Stimulated activated naive CD8-positive, alpha-beta T cell treated with anti-CD3 and anti-CD28 coated beads, Interleukin-15, amount 100 ng/mL, for 72 hours (primary cell): ENCODE measurements around the gene DAB2IP.
A peak's percentile ranks its signal among the peaks of the same experiment; 100 is the strongest.

Experiments
- ATAC-seq: fragments of 150-1000 bp; cut with Tn5 transposase; 2 replicates; pipeline ENCODE4 v1.10.0; 2021; ENCODE audit warnings: mild to moderate bottlenecking, moderate library complexity
- DNase-seq, 2 donors: peaks; one replicate each; pipeline ENCODE4 v3.0.0; 2021 to 2022
- H3K27ac Mint-ChIP-seq, 2 donors: one replicate each; pipeline ENCODE4 v1.8.0; 2022; ENCODE audit warnings: mild to moderate bottlenecking in 2 of 2, mixed read lengths in 2 of 2, moderate library complexity in 2 of 2
- H3K27me3 Mint-ChIP-seq: one replicate; pipeline ENCODE4 v1.8.0; 2022; ENCODE audit warnings: mixed read lengths
- H3K4me1 Mint-ChIP-seq: one replicate; pipeline ENCODE4 v1.8.0; 2022; ENCODE audit warnings: mild to moderate bottlenecking, mixed read lengths
- H3K4me3 Mint-ChIP-seq, 2 donors: one replicate each; pipeline ENCODE4 v1.8.0; 2022; ENCODE audit warnings: mild to moderate bottlenecking in 2 of 2, mixed read lengths in 2 of 2, moderate library complexity in 1 of 2
- H3K9me3 Mint-ChIP-seq, 2 donors: one replicate each; pipeline ENCODE4 v1.8.0; 2022; ENCODE audit warnings: mixed read lengths in 2 of 2

DAB2IP gene

DNA sequence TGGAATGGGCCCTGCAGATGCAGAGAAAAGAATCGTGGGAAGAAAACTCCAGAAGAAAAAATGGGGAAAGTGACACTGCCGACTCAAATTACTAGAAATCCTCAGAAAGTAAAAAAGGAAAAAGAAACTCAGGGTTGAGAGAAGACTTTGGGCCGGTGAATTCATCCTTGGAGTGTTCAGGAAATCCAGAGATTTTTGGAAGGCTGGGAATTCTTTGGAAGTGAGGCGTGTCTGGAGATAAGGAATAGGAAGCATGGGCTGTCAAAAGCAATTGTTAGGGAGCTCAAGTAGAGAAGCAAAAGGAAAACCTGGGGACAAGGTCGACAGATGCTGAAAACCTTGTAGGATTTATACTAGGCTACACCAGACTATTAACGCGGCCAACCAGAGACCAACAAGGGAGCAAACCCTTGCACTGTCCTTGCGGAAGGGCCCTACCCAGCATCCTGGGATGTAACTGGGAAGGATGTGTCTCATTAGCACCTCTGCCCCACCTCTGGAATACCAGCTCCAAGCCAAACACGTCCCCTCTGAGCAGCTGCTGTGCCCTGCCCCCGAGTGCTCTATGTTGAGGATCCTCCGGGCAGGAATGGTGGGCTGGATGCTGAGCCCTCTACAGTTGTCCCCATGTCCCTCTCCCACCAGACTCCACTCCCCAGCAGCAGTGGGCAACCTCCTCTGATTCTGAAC is 11.6 kb downstream of the DAB2IP start:
- DNase-seq (no peak), ATAC-seq (no peak)
- Mint-ChIP-seq H3K4me3 (no peak overlapping the region), H3K27ac (no peak overlapping the region), H3K9me3 (no peaks in the 10 kb centered on the region), H3K4me1 (no peaks in the 10 kb centered on the region), H3K27me3 (peaks cover 35% of the 10 kb centered on the region)

DNA sequence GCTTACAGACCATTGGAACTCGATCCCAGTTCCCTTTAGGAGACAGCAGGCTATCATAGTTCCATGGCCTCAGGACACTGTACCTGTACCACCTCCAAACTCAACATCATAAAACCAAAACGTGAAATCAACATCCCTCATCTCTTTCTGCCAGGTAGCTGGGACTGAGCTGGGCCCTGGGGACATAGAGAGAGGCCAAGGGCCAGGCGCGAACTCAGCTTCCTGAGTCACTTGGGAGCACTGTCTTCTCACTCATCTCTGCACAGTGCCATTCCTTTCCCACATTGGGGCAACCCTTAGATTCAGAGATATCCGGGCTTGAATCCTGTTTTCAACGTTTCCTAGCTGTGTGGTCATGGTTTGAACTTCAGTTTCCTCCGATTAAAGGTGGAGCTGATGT is 12.2 kb downstream of the DAB2IP start:
- H3K9me3 Mint-ChIP-seq: no peaks in the 10 kb centered on the region
- H3K4me1 Mint-ChIP-seq: no peaks in the 10 kb centered on the region
- peaks cover 33% of the 10 kb centered on the region for H3K27me3 Mint-ChIP-seq
- no peak overlapping the region for H3K27ac Mint-ChIP-seq
- no peak for DNase-seq
- no peak for ATAC-seq
- no peak overlapping the region for H3K4me3 Mint-ChIP-seq

DNA sequence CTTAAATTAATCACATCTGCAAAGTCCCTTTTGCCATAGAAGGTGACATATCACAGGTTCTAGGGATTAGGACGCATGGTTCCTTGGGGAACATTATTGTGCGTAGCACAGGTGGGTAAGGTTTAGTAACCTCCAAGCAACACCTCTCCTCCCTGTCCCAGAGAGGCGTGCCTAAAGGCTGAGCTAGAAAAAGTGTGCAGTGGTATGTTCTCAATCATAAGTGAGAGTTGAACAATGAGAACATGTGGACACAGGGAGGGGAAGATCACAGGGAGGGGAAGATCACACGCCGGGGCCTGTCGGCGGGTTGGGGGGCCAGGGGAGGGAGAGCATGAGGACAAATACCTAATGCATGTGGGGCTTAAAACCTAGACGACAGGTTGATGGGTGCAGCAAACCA is 14.9 kb downstream of the DAB2IP start:
- Mint-ChIP-seq H3K27ac (no peak overlapping the region), H3K4me3 (no peak overlapping the region), H3K4me1 (no peaks in the 10 kb centered on the region), H3K27me3 (peaks cover 23% of the 10 kb centered on the region), H3K9me3 (no peaks in the 10 kb centered on the region)
- DNase-seq (no peak), ATAC-seq (no peak)

DNA sequence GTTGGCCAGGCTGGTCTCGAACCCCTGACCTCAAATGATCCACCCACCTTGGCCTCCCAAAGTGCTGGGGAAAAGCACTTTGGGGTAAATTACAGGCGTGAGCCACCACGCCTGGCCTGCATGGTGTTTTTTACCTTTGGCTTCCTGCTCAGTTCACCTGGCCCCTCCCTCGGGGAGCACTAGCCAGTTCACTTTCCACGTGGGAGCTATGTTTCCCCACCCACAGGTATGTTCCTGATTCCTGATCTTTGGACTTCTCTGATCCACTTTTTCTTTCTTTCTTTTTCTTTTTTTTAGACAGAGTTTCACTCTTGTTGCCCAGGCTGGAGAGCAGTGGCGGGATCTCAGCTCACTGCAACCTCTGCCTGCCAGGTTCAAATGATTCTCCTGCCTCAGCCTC is 15.8 kb downstream of the DAB2IP start:
- Mint-ChIP-seq H3K27me3 (peaks cover 23% of the 10 kb centered on the region), H3K4me1 (no peaks in the 10 kb centered on the region), H3K27ac (no peak overlapping the region)

DNA sequence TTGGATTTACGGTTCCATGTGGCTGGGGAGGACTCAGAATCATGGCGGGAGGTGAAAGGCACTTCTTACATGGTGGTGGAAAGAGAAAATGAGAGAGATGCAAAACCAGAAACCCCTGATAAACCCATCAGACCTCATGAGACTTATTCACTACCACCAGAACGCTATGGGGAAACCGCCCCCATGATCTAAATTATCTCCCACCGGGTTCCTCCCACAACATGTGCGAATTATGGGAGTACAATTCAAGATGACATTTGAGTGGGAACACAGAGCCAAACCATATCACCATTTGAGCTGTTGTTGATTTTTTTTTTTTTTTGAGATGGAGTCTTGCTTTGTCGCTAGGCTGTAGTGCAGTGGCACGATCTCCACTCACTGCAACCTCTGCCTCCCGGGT is 16.5 kb downstream of the DAB2IP start:
- ATAC-seq (no peak), DNase-seq (no peak)
- no peak overlapping the region for H3K27ac Mint-ChIP-seq
- H3K4me1 Mint-ChIP-seq: no peaks in the 10 kb centered on the region
- H3K9me3 Mint-ChIP-seq: no peaks in the 10 kb centered on the region
- H3K27me3 Mint-ChIP-seq: peaks cover 23% of the 10 kb centered on the region
- H3K4me3 Mint-ChIP-seq: no peak overlapping the region

More for the DNA sequence above, 15.8 kb downstream of the DAB2IP start:
- Mint-ChIP-seq H3K4me3 (no peak overlapping the region), H3K9me3 (no peaks in the 10 kb centered on the region)
- DNase-seq (no peak), ATAC-seq (no peak)

DNA sequence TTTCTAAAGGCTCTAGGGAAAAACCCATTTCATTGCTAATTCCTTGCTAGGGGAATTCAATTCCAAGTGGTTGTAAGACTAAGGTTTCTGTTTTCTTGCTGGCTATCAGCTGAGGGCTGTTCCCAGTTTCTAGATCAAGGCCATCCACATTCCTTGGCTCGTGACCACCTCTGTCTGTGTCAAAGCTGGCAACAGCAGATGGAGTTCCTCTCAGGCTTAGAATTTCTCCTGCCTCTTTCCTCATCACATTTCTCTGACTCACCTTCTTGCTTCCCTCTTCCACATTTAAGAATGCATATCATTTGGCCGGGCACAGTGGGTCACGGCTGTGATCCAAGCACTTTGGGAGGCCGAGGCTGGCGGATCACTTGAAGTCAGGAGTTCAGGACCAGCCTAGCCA is 19.0 kb downstream of the DAB2IP start:
- Mint-ChIP-seq H3K27ac (no peak overlapping the region), H3K9me3 (no peaks in the 10 kb centered on the region), H3K27me3 (peaks cover 9% of the 10 kb centered on the region), H3K4me3 (no peak overlapping the region), H3K4me1 (no peaks in the 10 kb centered on the region)
- DNase-seq: no peak
- ATAC-seq: no peak

DNA sequence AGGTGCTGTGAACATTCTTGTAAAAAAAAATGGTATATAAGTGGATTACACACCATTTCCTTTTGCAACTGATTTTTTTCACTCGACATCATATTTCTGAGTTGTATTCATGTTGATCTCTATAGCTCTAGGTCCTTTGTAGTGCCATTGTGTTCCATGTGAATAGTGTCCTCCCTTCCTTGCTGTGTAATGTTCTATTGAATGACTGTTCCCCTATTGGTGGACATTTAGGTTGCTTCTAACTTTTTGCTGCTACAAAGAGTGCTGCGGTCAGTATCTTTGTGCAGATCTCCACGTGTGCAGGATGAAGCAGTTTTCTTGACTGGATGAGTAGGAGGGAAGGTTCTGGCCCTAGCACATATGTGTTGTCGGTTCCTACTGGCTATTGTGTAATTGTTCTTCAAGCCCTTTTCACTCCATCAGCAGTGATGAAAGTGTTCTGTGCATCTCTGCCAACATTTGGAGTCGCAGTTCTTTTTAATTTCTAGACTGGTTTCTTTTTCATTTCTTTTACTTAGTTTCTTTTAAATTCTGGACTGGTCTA is 20.2 kb downstream of the DAB2IP start:
- no peaks in the 10 kb centered on the region for H3K9me3 Mint-ChIP-seq
- H3K27me3 Mint-ChIP-seq: peaks cover 9% of the 10 kb centered on the region
- no peak overlapping the region for H3K4me3 Mint-ChIP-seq
- no peak for ATAC-seq
- no peak overlapping the region for H3K27ac Mint-ChIP-seq
- no peaks in the 10 kb centered on the region for H3K4me1 Mint-ChIP-seq
- no peak for DNase-seq

DNA sequence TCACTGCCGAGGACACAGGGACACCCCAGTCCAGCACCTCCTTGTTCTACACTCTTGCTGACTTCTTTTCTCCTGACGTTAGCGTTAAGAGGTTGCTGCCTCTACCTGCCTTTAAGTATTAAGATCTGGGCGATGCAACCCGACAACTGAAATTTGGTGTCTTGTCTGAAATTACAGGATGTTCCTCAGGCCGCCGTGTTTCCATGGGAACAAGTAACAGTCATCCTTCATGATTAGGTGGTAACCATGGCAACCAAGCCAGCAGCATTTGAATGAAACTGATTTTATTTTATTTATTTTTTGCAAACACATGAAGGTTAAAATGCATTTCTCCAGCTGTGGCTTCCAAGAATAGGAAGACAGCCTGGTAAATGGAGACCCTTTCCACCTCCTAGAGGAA is 20.8 kb downstream of the DAB2IP start:
- no peak overlapping the region for H3K4me3 Mint-ChIP-seq
- no peak overlapping the region for H3K27ac Mint-ChIP-seq
- no peaks in the 10 kb centered on the region for H3K9me3 Mint-ChIP-seq
- ATAC-seq: no peak
- DNase-seq: no peak
- H3K27me3 Mint-ChIP-seq: peaks cover 9% of the 10 kb centered on the region
- no peaks in the 10 kb centered on the region for H3K4me1 Mint-ChIP-seq

DNA sequence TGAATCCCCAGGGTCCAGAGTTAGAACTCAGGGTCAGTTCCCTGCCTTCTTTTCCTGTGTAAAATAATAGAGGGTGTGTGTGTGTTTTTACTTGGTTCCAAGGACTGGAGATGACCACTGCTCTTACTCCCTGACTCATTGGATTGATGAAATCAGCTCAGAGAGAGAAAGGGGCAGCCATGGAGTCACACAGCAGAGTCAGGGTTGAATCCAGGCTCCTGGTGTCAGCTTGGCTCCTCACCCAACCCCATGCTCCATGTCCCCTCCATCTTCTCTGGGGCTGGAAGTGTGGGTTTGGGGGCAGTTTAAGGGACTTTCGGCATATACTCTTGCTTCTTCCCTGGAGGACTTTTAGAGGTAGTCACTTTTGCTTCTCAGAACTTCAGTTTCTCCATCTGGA is 21.6 kb downstream of the DAB2IP start:
- H3K9me3 Mint-ChIP-seq: no peaks in the 10 kb centered on the region
- H3K27ac Mint-ChIP-seq: no peak overlapping the region
- DNase-seq (no peak), ATAC-seq (no peak)
- peaks cover 9% of the 10 kb centered on the region for H3K27me3 Mint-ChIP-seq
- H3K4me3 Mint-ChIP-seq: no peak overlapping the region
- H3K4me1 Mint-ChIP-seq: no peaks in the 10 kb centered on the region

DNA sequence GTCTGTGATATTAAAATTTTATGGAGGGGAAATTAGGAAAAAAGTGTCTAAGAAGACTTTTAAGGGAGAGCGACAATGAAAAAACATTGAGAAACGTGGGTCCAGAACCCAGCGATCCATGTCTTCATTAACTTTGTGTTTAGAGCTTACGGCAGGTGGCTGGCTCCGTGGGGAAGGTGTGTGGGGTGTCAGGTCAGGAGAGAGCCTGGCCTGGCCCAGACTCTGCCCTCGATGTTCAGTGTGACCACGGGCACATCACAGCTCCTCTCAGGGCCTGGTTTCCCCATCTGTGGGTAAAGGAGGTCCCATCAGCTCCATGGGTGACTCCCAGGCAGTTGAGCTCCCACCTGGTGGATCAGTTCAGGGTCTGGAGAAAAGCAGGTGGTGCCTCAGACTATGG is 22.1 kb downstream of the DAB2IP start:
- Mint-ChIP-seq H3K4me3 (no peak overlapping the region), H3K27me3 (peaks cover 9% of the 10 kb centered on the region), H3K4me1 (no peaks in the 10 kb centered on the region), H3K27ac (peak overlapping the region in 1 of 2 donors; percentile 6), H3K9me3 (no peaks in the 10 kb centered on the region)
- no peak for DNase-seq
- ATAC-seq: no peak

DNA sequence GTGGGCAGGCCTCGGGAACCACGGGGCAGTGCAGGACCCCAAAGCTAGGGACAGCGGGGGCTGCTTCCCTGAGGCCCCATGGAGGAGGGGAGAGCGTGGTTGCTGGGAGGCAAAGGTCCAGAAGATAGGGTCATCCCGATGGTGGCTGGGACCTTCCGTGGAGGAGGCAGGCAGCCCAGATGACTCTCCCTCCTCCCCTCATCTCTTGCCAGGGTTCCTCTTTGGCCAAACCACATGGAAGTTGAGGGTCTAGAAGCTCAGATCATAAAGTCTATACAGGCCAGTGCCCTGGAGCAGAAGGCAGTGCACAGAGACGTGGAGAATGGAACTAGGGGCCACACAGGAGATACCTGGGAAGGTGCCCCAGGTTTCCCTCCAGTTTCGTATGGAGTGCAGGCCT is 22.6 kb downstream of the DAB2IP start:
- no peaks in the 10 kb centered on the region for H3K9me3 Mint-ChIP-seq
- peaks cover 9% of the 10 kb centered on the region for H3K27me3 Mint-ChIP-seq
- H3K4me1 Mint-ChIP-seq: no peaks in the 10 kb centered on the region
- ATAC-seq: no peak
- H3K4me3 Mint-ChIP-seq: no peak overlapping the region
- H3K27ac Mint-ChIP-seq: no peak overlapping the region
- no peak for DNase-seq

DNA sequence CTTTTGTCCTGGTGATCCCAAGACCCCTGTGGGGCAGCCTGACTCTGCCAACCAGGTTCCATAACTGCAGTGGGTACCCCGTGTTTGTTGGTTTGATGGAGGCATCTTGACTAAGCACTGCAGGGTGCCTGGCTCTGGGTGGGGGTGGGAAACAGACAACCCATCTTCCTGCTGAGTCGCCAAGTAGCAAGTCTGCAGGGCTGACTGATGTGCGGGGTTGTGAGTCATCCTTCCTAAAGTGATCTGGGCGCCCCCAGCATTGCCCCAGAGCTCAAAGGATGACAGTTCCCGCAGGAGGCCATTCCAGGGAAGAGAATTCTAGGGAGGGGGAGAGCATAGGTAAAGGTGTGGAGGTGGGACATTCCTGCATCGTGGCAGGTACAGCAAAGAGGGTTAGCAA is 23.5 kb downstream of the DAB2IP start:
- no peaks in the 10 kb centered on the region for H3K4me1 Mint-ChIP-seq

DNA sequence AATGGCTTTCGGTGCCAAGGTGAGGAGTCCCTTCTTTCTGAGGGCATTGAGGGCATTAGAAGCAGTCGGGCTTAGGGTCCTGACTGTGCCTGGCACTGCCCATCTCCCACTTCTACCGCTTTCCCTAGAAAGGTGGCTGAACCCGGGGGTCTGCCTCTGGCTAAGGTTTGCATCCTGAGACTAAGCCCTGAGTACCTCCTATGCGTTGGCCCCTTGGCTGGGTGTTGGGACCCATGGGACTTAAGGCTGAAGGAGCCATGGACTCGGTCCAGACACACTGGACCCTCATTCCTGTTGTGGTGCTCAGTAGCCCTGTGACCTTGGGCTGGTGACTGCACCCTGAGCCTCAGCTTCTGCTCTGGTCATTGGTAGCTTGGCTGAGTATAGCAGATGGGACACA is 23.9 kb downstream of the DAB2IP start:
- peaks cover under 1% of the 10 kb centered on the region for H3K27me3 Mint-ChIP-seq
- no peaks in the 10 kb centered on the region for H3K9me3 Mint-ChIP-seq
- ATAC-seq: peak; percentile 29
- no peak for DNase-seq
- no peaks in the 10 kb centered on the region for H3K4me1 Mint-ChIP-seq
- peak overlapping the region in 1 of 2 donors; percentile 3 for H3K27ac Mint-ChIP-seq
- no peak overlapping the region for H3K4me3 Mint-ChIP-seq

More for the DNA sequence above, 23.5 kb downstream of the DAB2IP start:
- H3K4me3 Mint-ChIP-seq: no peak overlapping the region
- DNase-seq (no peak), ATAC-seq (no peak)
- H3K27me3 Mint-ChIP-seq: peaks cover 4% of the 10 kb centered on the region
- H3K9me3 Mint-ChIP-seq: no peaks in the 10 kb centered on the region
- no peak overlapping the region for H3K27ac Mint-ChIP-seq

DNA sequence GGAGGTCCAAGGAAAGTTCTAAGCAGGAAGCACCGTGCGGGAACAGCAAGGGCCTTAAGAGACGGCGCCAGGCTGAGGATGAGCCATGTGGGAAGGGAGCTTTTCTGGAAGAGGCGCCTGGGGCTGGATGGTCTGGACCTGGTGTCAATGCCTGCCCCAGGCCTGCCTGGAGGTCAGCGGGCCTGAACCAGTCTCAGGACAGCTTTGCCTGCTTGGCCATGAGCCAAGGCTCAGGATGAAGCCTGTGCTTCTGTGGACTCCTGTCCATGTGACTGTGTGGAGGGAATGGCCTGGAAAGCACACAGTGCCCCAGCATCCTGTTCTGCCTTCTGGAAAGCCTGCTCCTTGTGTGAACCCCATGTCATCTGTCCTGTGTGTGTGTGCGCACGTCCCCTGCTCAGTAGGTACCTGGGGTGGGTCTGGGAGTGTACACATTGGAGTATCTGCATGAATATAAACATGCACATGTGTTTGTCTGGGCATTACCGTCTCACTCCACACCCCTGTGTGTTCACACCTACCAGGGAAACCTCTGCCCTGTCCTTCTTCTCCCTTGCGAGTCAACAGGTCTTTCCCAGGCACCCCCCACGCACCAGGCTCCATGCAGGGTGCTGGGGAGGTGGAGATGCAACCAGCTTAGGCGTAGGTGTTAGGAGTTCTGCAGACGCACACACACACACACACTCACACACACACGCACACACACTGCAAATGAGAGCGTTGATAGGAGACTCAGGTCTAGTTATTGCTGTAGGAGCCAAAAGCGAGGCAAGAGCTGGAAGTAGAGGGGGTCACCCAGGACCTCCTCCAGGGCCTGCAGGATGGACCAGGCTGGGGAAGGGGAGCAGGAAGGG is 24.8 kb downstream of the DAB2IP start:
- Mint-ChIP-seq H3K4me1 (no peaks in the 10 kb centered on the region), H3K9me3 (no peaks in the 10 kb centered on the region), H3K27me3 (no peaks in the 10 kb centered on the region), H3K27ac (no peak overlapping the region), H3K4me3 (no peak overlapping the region)
- DNase-seq (no peak), ATAC-seq (peak; percentile 6)

DNA sequence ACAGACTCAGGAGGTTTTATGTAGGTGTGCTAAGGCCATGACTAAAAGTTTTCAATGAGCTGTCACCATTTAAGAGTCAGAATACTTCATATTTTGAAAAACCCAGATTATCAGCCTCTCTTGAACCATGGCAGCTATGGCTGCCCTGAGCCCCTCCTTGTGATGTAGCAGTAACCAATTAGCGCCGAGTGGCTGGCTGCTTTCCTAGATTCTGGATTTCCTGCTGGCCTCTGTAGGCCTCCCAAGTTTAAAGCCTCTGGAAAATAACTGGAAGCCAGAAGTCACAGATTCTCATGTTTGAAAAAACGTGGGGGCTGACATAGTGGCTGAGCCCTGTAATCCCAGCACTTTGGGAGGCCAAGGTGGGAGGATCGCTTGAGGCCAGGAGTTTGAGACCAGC is 25.5 kb downstream of the DAB2IP start:
- ATAC-seq (no peak), DNase-seq (no peak)
- Mint-ChIP-seq H3K27ac (no peak overlapping the region), H3K9me3 (no peaks in the 10 kb centered on the region), H3K27me3 (peaks cover 6% of the 10 kb centered on the region), H3K4me1 (no peaks in the 10 kb centered on the region), H3K4me3 (no peak overlapping the region)

DNA sequence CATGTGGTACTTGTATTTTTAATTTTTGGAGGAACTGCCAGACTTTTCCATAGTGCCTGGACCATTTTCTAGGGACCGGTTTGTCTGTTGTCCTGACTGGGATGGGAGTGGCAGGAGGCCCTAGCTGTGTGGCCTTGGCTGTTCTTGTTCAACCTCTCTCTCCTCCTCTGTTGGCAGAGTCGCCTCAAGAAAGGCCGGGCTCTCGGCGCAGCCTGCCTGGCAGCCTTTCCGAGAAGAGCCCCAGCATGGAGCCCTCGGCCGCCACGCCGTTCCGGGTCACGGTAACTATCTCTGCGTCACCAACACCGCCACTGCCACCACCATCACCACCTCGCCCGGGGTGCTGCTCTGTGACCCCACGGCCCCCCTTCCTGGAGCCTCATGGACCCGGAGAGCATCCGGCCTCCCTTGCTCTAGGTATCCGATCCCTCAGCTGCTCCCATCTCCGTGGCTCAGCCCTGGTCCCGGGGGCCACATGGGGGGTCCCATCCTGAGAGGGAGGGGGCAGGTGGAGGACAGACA is 27.1 kb downstream of the DAB2IP start:
- H3K27me3 Mint-ChIP-seq: peaks cover 12% of the 10 kb centered on the region
- no peaks in the 10 kb centered on the region for H3K4me1 Mint-ChIP-seq
- H3K9me3 Mint-ChIP-seq: no peaks in the 10 kb centered on the region
- ATAC-seq (no peak), DNase-seq (no peak)
- H3K4me3 Mint-ChIP-seq: no peak overlapping the region
- H3K27ac Mint-ChIP-seq: no peak overlapping the region
